NCI-H774 (cell line): Measurements from ENCODE around the gene LONP2.
"Not testable (repeated sequence)": the region's sequence is repeated elsewhere in the genome, so short reads cannot be mapped to it uniquely, and the experiment has no call there.

Experiments used
- DNase-seq: peaks from one replicate; lab custom pipeline; 2025; lab: John Stamatoyannopoulos, UW

LONP2 gene

GRCh38 chr16:48342591-48342990 lies 98.5 kb downstream of the LONP2 start:
- DNase-seq: no peak

- DNase-seq: no peak
Observed at GRCh38 chr16:48347191-48347865, 103.2 kb downstream of the LONP2 start.

GRCh38 chr16:48347980-48348379 lies 103.9 kb downstream of the LONP2 start:
- DNase-seq: no peak

GRCh38 chr16:48350736-48351135 lies 106.6 kb downstream of the LONP2 start:
- no peak for DNase-seq

- no peak for DNase-seq
Observed at GRCh38 chr16:48352648-48353390, 108.7 kb downstream of the LONP2 start.

GRCh38 chr16:48353565-48354163 lies 109.6 kb downstream of the LONP2 start:
- peak; percentile 18 for DNase-seq

GRCh38 chr16:48354385-48354784 lies 110.3 kb downstream of the LONP2 start:
- not testable (repeated sequence) for DNase-seq

- no peak for DNase-seq
Observed at GRCh38 chr16:48354877-48355855, 111.1 kb downstream of the LONP2 start.

GRCh38 chr16:48356633-48357376 lies 112.7 kb downstream of the LONP2 start:
- DNase-seq: no peak

- no peak for DNase-seq
Observed at GRCh38 chr16:48358419-48358818, 114.3 kb downstream of the LONP2 start.

GRCh38 chr16:48359983-48360382 lies 115.9 kb downstream of the LONP2 start:
- DNase-seq: no peak

GRCh38 chr16:48361012-48361411 lies 116.9 kb downstream of the LONP2 start:
- no peak for DNase-seq

- DNase-seq: no peak
Observed at GRCh38 chr16:48361540-48362144, 117.5 kb downstream of the LONP2 start.

- DNase-seq: no peak
Observed at GRCh38 chr16:48365025-48365600, 121.0 kb downstream of the LONP2 start.

GRCh38 chr16:48365601-48366164 lies 121.6 kb downstream of the LONP2 start:
- peak; percentile 75 for DNase-seq

- peak; percentile 3 for DNase-seq
Observed at GRCh38 chr16:48366165-48367093, 122.3 kb downstream of the LONP2 start.

GRCh38 chr16:48367441-48368049 lies 123.4 kb downstream of the LONP2 start:
- DNase-seq: no peak

GRCh38 chr16:48369765-48370164 lies 125.7 kb downstream of the LONP2 start:
- no peak for DNase-seq

GRCh38 chr16:48370229-48370628 lies 126.1 kb downstream of the LONP2 start:
- no peak for DNase-seq
